ENCODE data around the gene PHACTR1.

Gene PHACTR1

GRCh38 chr6:12898603-12899002 is 182.0 kb downstream of the PHACTR1 start:
- Histone ChIP-seq H3K79me2 (no peaks in the 10 kb centered on the region), H3K4me3 (ENCODE audit: low read depth, low read length) (no peak overlapping the region), H3K4me1 (no peaks in the 10 kb centered on the region), H3K9me3 (ENCODE audit: control insufficient read depth, low read length) (no peaks in the 10 kb centered on the region), H3K27me3 (ENCODE audit: control insufficient read depth, insufficient read depth, low read length) (no peaks in the 10 kb centered on the region), H3K4me2 (ENCODE audit: low read length) (no peak overlapping the region), H3K36me3 (ENCODE audit: control insufficient read depth, insufficient read depth, low read length) (no peaks in the 10 kb centered on the region), H3K27ac (no peak overlapping the region), H2AFZ (no peak overlapping the region), H3K9ac (no peak overlapping the region)
- TF ChIP-seq CTCF (IDR thresholded peaks at IDR 0.05), result no peak

GRCh38 chr6:12899046-12899833 is 182.7 kb downstream of the PHACTR1 start:
- no peaks in the 10 kb centered on the region for H3K9me3 ChIP-seq (ENCODE audit: control insufficient read depth, low read length)
- H3K4me2 ChIP-seq (ENCODE audit: low read length), result no peak overlapping the region
- no peaks in the 10 kb centered on the region for H3K4me1 ChIP-seq
- H3K9ac ChIP-seq, result no peak overlapping the region
- no peaks in the 10 kb centered on the region for H3K27me3 ChIP-seq (ENCODE audit: control insufficient read depth, insufficient read depth, low read length)
- no peaks in the 10 kb centered on the region for H3K36me3 ChIP-seq (ENCODE audit: control insufficient read depth, insufficient read depth, low read length)
- H3K79me2 ChIP-seq, result no peaks in the 10 kb centered on the region
- no peak overlapping the region for H3K27ac ChIP-seq
- no peak for TF ChIP-seq CTCF (IDR thresholded peaks at IDR 0.05)
- no peak overlapping the region for H2AFZ ChIP-seq
- no peak overlapping the region for H3K4me3 ChIP-seq (ENCODE audit: low read depth, low read length)

GRCh38 chr6:12903246-12903645 is 186.7 kb downstream of the PHACTR1 start:
- Histone ChIP-seq H3K4me1 (no peaks in the 10 kb centered on the region), H3K79me2 (no peaks in the 10 kb centered on the region), H2AFZ (no peak overlapping the region), H3K27ac (no peak overlapping the region), H3K4me2 (ENCODE audit: low read length) (no peak overlapping the region), H3K9me3 (ENCODE audit: control insufficient read depth, low read length) (no peaks in the 10 kb centered on the region), H3K27me3 (ENCODE audit: control insufficient read depth, insufficient read depth, low read length) (no peaks in the 10 kb centered on the region), H3K36me3 (ENCODE audit: control insufficient read depth, insufficient read depth, low read length) (no peaks in the 10 kb centered on the region), H3K4me3 (ENCODE audit: low read depth, low read length) (no peak overlapping the region), H3K9ac (no peak overlapping the region)
- TF ChIP-seq CTCF (IDR thresholded peaks at IDR 0.05), result no peak

- Histone ChIP-seq H3K79me2 (no peaks in the 10 kb centered on the region), H3K4me2 (ENCODE audit: low read length) (no peak overlapping the region), H3K9ac (no peak overlapping the region), H3K4me3 (ENCODE audit: low read depth, low read length) (no peak overlapping the region), H3K27ac (no peak overlapping the region), H3K36me3 (ENCODE audit: control insufficient read depth, insufficient read depth, low read length) (no peaks in the 10 kb centered on the region), H3K9me3 (ENCODE audit: control insufficient read depth, low read length) (no peaks in the 10 kb centered on the region), H3K27me3 (ENCODE audit: control insufficient read depth, insufficient read depth, low read length) (no peaks in the 10 kb centered on the region), H2AFZ (no peak overlapping the region), H3K4me1 (no peaks in the 10 kb centered on the region)
- no peak for TF ChIP-seq CTCF (IDR thresholded peaks at IDR 0.05)
Measured at GRCh38 chr6:12909833-12910232, 193.3 kb downstream of the PHACTR1 start.

- no peak overlapping the region for H3K4me3 ChIP-seq (ENCODE audit: low read depth, low read length)
- H3K4me2 ChIP-seq (ENCODE audit: low read length), result no peak overlapping the region
- H3K27ac ChIP-seq, result no peak overlapping the region
- H3K36me3 ChIP-seq (ENCODE audit: control insufficient read depth, insufficient read depth, low read length), result no peaks in the 10 kb centered on the region
- H2AFZ ChIP-seq, result no peak overlapping the region
- no peaks in the 10 kb centered on the region for H3K4me1 ChIP-seq
- H3K27me3 ChIP-seq (ENCODE audit: control insufficient read depth, insufficient read depth, low read length), result no peaks in the 10 kb centered on the region
- H3K79me2 ChIP-seq, result no peaks in the 10 kb centered on the region
- no peaks in the 10 kb centered on the region for H3K9me3 ChIP-seq (ENCODE audit: control insufficient read depth, low read length)
- no peak overlapping the region for H3K9ac ChIP-seq
- peak; percentile 42 for TF ChIP-seq CTCF (IDR thresholded peaks at IDR 0.05)
Measured at GRCh38 chr6:12911427-12911826, 194.9 kb downstream of the PHACTR1 start.
